ENCODE data around the gene CRY2.
"Not testable (repeated sequence)": the region's sequence is repeated elsewhere in the genome, so short reads cannot be mapped to it uniquely, and the experiment has no call there.

CRY2 gene

GRCh38 chr11:45846974-45847910 is at the start of gene CRY2:
Gene CRY2, plus strand, starts transcription at chr11:45847475. Its CDS starts 16 bp downstream, at chr11:45847491.
- DNase-seq = peak; percentile 88

GRCh38 chr11:45798793-45799441 is 48.4 kb upstream of the CRY2 start:
- DNase-seq = no peak

DNA sequence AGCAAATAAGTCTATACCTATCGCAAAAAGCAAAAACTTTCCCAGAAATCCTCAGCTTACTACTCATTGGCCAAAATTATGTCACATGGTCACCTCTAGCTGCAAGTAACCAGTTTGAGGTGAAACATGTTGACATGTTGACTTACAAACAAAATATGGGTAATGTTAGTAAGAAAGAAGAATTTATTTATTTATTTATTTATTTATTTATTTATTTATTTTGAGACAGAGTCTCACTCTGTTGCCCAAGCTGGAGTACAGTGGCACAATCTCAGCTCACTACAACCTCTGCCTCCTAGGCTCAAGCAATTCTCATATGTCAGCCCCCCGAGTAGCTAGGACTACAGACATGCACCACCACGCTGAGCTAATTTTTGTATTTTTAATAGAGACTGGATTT is 47.7 kb upstream of the CRY2 start:
- DNase-seq = no peak

DNA sequence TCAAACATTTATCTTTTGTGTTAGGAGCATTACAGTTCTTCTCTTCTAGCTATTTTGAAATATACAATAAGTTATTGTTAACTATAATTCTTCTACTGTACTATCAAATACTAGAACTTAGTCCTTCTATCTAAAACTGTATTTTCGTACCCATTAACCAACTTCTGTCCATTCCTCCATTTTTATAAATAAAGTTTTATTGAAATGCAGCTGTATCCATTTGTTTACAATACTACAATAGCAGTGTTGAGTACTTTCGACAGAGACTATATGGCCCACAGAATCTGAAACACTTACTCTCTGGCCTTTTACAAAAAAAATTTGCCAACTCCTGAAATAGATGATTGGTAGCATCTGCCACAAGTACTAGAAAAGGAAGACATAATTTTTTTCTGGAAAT is 47.0 kb upstream of the CRY2 start:
- DNase-seq = no peak

DNA sequence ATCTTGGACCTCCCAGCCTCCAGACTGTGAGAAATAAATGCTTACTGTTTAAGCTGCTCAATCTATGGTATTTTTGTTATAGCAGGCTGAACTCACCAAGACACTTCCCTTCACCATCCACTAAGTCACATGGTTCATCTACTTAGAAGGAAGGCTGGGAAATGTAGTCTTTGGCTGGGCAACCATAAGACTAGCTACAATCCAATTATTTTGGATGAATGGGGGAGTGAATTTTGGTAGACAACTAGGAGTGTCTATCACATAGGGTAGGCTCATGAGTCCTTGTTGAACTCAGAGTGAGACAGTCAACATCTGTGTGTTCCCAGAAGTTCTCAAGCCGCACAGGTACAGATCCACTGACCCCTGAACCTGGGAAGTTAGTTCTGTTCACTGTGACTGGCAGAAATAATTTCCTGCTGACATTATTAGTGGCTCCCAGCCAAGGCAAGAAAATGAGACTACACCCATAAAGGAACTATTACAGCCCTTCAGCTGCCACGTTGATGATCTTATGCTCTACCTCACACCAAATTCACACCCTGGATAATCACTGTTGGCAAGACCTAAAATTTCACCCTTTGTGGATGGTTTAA is 45.5 kb upstream of the CRY2 start:
- no peak for DNase-seq

DNA sequence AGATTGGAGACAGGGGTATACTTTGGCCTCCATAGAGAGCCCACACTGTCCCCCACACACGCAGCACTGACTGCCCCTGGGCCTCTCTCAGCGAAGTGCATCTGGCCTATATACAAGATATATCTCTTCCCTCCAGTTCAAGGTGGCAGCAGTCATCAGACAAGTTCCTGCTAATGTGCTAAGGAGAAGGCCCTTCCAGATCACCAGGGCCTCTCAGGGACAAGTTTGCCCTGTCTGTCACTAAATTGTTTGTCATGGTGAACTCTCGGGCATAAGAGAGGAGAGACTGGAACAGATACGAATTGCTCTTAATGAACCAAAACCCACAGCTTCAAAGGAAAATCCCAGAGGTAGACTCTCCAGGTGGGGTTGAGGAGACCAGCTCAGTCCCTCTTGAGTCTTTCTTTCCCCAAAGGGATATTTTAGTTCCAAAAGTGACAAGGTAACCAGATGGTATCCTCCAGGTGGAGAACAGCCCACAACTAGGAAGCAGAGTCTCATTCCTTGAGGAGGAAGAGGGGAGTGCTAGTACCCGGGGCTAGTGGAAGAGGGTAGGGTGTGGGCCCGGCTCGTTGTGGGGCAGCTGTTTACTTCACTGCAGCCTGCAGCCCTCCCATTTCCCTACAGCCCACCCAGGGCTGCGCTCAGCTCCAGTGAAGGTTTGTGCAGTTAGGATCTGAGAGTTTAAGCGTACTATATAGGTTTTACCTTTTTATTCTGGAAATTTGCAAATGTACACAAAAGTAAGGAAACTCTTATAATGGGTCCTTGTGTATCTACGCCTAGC is 44.6 kb upstream of the CRY2 start:
- DNase-seq = no peak

DNA sequence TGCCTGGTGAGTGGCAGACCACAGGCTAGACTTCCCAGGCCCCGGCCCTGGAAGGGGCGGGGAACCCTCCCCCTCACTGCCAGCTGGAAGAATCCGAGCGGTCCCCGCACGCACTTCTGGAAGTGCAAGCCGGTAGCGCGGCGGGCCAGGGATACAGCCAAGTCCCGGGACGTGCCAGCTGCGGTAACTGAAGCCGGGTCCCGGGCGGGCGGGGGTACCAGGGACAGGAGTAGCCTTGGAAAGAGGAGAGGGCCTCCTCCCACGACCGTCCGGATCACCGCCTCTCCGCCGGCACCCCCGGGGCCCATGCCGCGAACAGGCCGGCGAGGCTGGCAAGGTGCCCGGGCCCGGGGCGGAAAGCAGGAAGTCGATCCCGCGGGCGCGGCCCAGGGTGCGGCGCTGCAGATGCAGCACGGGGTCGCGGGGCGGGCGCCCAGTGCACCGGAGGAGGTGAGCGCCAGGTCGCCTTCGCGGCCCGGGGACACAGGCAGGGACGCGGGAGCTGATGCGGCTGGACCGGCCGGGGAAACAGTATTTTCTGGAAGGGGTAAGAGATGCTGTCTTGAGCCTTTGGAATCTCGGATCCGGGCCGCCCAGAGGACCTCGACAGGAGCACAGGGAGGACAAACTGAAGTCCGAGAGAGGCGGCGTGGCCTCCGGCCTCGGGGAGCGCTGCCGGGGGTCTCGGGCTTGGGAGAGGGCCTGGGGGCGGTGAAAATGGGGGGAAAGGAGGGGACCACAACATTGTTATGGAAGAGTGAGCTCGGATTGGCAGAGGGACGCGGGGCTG is 43.1 kb upstream of the CRY2 start:
- peak; percentile 40 for DNase-seq

DNA sequence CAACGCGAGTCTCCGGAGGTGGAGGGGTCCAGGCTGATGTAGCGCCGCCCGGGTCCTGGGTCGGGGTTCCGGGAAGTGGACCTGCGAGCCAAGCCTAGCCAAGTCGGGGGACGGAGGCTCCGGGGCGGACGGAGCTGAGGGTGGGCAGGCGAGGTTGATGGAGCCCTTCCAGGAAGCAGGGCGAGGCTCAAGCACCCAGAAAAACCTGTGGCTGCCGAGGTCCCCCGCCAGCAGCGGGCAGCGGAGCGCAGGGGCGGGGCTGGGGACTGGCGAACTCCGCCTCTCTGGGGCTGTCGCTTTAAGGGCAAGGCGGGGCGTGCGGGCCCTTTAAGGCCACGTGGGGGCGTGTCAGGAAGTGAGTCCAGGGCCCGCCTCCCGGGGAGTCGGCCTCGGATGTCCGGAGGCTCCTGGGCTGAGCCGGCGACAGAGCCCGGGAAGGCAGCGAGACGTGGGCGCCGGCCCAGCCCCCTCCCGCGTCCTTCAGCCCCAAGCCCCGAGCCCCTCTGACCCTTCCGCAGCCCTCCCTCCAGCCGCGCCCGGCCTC is 42.4 kb upstream of the CRY2 start, which contains the start of gene SLC35C1:
SLC35C1 (plus strand) TSS at position 389 of the 544 bp plus-strand sequence. CDS start 653 bp downstream, outside the sequence.
- DNase-seq = peak; percentile 34

DNA sequence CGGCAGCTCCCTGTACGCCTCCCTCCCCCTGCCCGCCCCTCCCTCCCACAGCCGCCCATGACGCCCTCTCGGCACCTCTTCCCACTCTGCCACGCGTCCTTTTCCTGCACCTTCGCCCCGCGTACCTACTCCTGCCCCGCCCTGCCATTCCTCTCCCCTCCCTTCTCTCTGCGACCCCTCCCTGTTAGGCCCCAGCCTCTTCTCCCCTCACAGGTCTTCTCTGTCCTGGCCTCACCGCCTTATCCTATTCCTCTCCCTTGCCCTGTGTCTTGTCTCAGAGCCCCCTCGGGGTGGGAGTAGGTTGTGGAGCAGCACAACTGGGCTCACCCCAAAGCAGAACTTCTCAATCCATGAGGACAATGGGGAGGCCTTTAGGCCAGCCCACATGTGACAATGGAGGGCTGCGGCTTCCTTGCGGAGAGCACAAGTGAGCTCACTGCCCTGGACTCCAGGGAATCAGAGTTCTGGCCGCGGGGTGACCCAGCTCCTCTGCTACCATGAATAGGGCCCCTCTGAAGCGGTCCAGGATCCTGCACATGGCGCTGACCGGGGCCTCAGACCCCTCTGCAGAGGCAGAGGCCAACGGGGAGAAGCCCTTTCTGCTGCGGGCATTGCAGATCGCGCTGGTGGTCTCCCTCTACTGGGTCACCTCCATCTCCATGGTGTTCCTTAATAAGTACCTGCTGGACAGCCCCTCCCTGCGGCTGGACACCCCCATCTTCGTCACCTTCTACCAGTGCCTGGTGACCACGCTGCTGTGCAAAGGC is 41.8 kb upstream of the CRY2 start:
- no peak for DNase-seq

GRCh38 chr11:45806072-45806933 is 41.0 kb upstream of the CRY2 start:
- no peak for DNase-seq

- no peak for DNase-seq
These were observed 40.1 kb upstream of the CRY2 start for GRCh38 chr11:45806937-45807791.

GRCh38 chr11:45807792-45808238 is 39.5 kb upstream of the CRY2 start:
- no peak for DNase-seq

GRCh38 chr11:45808427-45808826 is 38.8 kb upstream of the CRY2 start:
- not testable (repeated sequence) for DNase-seq

DNA sequence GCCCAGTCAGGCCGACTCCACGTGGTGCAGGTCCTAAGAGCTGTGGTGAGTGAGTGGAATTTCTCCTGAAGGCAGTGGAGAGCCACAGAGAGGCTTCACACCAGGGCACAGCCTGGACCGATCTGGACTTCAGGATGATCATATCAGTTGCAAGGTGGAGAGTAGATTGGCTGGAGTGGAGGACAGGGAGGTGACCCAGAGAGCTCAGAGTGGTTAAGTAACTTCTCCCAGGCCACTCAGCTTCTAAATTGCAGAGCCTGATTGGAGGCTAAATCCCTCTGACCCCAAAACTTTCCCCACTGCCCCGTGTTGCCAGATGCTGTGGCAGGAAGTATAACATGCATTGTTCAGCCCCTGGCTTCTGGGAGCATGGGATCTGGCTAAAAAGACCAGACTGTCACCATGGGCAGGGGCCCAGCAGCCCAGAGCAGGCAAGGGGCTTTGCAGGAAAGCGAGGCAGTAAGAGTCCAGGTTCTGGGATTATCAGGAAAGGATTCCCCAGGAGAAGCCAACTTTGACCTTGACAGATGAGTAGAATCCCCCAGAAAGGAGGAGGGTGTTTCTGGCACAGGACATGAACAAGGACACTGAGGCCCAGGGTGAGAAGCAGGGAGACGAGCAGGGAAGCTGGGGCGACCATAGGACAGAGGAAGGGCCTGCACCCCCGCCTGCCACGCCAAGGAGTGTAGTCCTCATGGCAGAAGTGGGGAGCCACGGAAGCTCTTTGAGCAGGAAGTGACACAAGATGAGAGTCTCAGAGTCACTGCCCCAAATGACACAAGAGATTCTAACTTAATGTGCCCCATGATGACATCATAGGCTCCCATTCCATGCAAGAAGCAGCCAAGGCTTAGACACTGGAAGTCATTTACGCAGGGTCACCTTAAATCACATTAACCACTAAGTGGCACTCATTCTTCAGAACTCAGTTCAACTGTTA is 37.5 kb upstream of the CRY2 start:
- no peak for DNase-seq

DNA sequence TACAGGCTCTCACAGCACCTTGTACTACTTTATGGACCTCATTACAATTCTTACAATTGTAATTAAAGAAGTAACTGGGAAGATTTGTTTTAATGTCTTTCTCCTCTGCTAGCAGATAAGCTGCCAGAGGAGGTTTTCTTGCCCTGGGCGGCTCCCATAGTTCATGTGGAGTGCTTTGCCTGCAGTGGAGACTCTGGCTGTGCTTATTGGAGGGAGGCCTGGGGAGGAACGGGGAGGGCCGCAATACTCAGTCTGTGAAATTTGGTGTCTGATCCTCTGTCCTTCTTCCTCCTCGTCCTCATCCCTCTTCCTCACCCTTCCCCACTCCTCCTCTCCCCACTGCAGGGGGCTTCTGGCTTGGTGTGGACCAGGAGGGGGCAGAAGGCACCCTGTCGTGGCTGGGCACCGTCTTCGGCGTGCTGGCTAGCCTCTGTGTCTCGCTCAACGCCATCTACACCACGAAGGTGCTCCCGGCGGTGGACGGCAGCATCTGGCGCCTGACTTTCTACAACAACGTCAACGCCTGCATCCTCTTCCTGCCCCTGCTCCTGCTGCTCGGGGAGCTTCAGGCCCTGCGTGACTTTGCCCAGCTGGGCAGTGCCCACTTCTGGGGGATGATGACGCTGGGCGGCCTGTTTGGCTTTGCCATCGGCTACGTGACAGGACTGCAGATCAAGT is 36.7 kb upstream of the CRY2 start:
- no peak for DNase-seq

DNA sequence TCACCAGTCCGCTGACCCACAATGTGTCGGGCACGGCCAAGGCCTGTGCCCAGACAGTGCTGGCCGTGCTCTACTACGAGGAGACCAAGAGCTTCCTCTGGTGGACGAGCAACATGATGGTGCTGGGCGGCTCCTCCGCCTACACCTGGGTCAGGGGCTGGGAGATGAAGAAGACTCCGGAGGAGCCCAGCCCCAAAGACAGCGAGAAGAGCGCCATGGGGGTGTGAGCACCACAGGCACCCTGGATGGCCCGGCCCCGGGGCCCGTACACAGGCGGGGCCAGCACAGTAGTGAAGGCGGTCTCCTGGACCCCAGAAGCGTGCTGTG is 36.2 kb upstream of the CRY2 start:
- DNase-seq = no peak
